A549 (cell line): ENCODE measurements around the gene CDCA3. TPM values are rescaled to one million over a fixed set of nuclear protein-coding genes. Genes with fewer than 3 reads are reported as not detected.

Experiments
- ATAC-seq, 2 experiments: fragments of 200-7000 bp in 1 of 2; fragments of >200 bp in 1 of 2; cut with Nextera tagmentation in 1 of 2; cut with Tn5 transposase in 1 of 2; 3 replicates each; pipeline versions ENCODE4 v1.8.0 to v1.9.1; 2018 to 2020; ENCODE audit warnings: mild to moderate bottlenecking in 1 of 2, moderate library complexity in 1 of 2
- CTCF ChIA-PET: fragments of 300-600 bp; sonication (Branson Sonifier 250); formaldehyde crosslinking; extraction: SDS; loops from one replicate; lab custom pipeline; 2021; ENCODE audit warnings: antibody characterized with exemption, inconsistent platforms; lab: Yijun Ruan, JAX
- POLR2A ChIA-PET: fragments of 350-600 bp; formaldehyde crosslinking; extraction: SDS; loops from one replicate; lab custom pipeline; 2021; ENCODE audit warnings: antibody characterized with exemption, inconsistent platforms; lab: Yijun Ruan, JAX
- DNase-seq, 2 experiments: peaks; one replicate each; pipeline versions ENCODE4 v3.0.0 to v3.0.0-alpha.2; 2011 to 2016; ENCODE audit warnings: low read depth in 1 of 2, low spot score in 1 of 2
- FAIRE-seq: peaks from 2 replicates; lab custom pipeline; 2011; peaks lifted over from hg19 to GRCh38; lab: Jason Lieb, UNC
- H3K27ac ChIP-seq, 2 experiments: fragments of >200 bp; sonication (Bioruptor Twin); formaldehyde crosslinking; 3 replicates each; pipeline ENCODE4 v1.5.1; 2016 to 2017
- H3K4me1 ChIP-seq: fragments of >200 bp; sonication (Bioruptor Twin); formaldehyde crosslinking; 3 replicates; pipeline ENCODE4 v1.6.1; 2016
- H3K4me2 ChIP-seq: fragments of >200 bp; sonication (Bioruptor Twin); formaldehyde crosslinking; 3 replicates; pipeline ENCODE4 v1.6.1; 2016
- H3K4me3 ChIP-seq: fragments of >200 bp; sonication (Bioruptor Twin); formaldehyde crosslinking; 3 replicates; pipeline ENCODE4 v1.5.1; 2016
- H3K9me3 ChIP-seq: fragments of >200 bp; sonication (Bioruptor Twin); formaldehyde crosslinking; 3 replicates; pipeline ENCODE4 v1.6.1; 2016
- CBX8 ChIP-seq: fragments of 200-600 bp; sonication (generic); IDR thresholded peaks from 2 replicates; pipeline ENCODE4 v1.6.1; 2016
- FOSL2 ChIP-seq, 2 experiments: fragments of 450-650 bp in 1 of 2; fragments of >200 bp in 1 of 2; sonication (Bioruptor Twin) in 1 of 2; formaldehyde crosslinking; IDR thresholded peaks; 2 replicates each; pipeline versions ENCODE4 v1.5.0 to v1.6.1; 2016 to 2020; ENCODE audit warnings: mild to moderate bottlenecking in 1 of 2, moderate library complexity in 1 of 2
- HOXA7 ChIP-seq: fragments of 250-450 bp; sonication (Bioruptor Pico); IDR thresholded peaks from 2 replicates; pipeline ENCODE4 v1.5.0; 2020; ENCODE audit warnings: mild to moderate bottlenecking, moderate library complexity
- JUN ChIP-seq, 2 experiments: fragments of >200 bp; sonication (Bioruptor Twin); formaldehyde crosslinking; IDR thresholded peaks; 2 replicates in 1 of 2; 3 replicates in 1 of 2; pipeline ENCODE4 v1.6.1; 2016 to 2017
- KDM5A ChIP-seq: fragments of 200-600 bp; sonication (generic); IDR thresholded peaks from 2 replicates; pipeline ENCODE4 v1.6.1; 2016; ENCODE audit warnings: antibody characterized with exemption, mild to moderate bottlenecking
- MAFK ChIP-seq: fragments of 450-650 bp; IDR thresholded peaks from 2 replicates; pipeline ENCODE4 v1.6.1; 2014; ENCODE audit not compliant: partially characterized antibody
- NFE2L2 ChIP-seq: fragments of 150-350 bp; conservative IDR thresholded peaks from 2 replicates; pipeline ENCODE4 v1.6.1; 2014; ENCODE audit warnings: low read length
- POLR2A ChIP-seq: IDR thresholded peaks from 2 replicates; pipeline ENCODE4 v1.6.1; 2012; ENCODE audit warnings: mild to moderate bottlenecking, low read length
- TP53 ChIP-seq: fragments of 250-450 bp; sonication (Bioruptor Pico); IDR thresholded peaks from 2 replicates; pipeline ENCODE4 v1.5.0; 2021; ENCODE audit warnings: mild to moderate bottlenecking, moderate library complexity
- ZNF302 ChIP-seq: fragments of 250-450 bp; sonication (Bioruptor Pico); IDR thresholded peaks from 2 replicates; pipeline ENCODE4 v1.9.0; 2021; ENCODE audit warnings: inconsistent platforms, mild to moderate bottlenecking, moderate library complexity
- WGBS: methylation state at CpG from one replicate; pipeline ENCODE4 v1.1.6; 2017; ENCODE audit errors: missing lambda C conversion rate; 5-methylcytosine and 5-hydroxymethylcytosine counted together
- polyA plus RNA-seq, 4 experiments: library from polyadenylated mRNA; depleted of rRNA in 3 of 4; stranded (reverse); fragments of >200 nt; fragmentation: RNase III in 1 of 4; extraction: RNeasy Plus Mini Kit Qiagen cat#74134 plus additional on column Dnase treatment in 1 of 4; gene quantifications; 2 replicates in 3 of 4; 3 replicates in 1 of 4; pipeline ENCODE4 v1.2.3, GENCODE V29; 2011 to 2017
- TF ChIP-seq, protein P1 (sequence below): fragments of 150-350 bp; IDR thresholded peaks from 2 replicates; pipeline ENCODE4 v1.6.1; 2014; ENCODE audit warnings: low read depth, mild to moderate bottlenecking, low read length
- TF ChIP-seq, protein P2 (sequence below): fragments of 200-600 bp; sonication (generic); IDR thresholded peaks from 2 replicates; pipeline ENCODE4 v1.6.1; 2016; ENCODE audit warnings: antibody characterized with exemption, mild to moderate bottlenecking, moderate library complexity
- TF ChIP-seq, protein P3 (sequence below): fragments of 450-650 bp; IDR thresholded peaks from 2 replicates; pipeline ENCODE4 v1.6.1; 2014; ENCODE audit warnings: antibody characterized with exemption

Gene CDCA3
- polyA plus RNA-seq, 2 of the 4 experiments (the other 2 are of a cell fraction) = 57.5 to 80.2 TPM

DNA sequence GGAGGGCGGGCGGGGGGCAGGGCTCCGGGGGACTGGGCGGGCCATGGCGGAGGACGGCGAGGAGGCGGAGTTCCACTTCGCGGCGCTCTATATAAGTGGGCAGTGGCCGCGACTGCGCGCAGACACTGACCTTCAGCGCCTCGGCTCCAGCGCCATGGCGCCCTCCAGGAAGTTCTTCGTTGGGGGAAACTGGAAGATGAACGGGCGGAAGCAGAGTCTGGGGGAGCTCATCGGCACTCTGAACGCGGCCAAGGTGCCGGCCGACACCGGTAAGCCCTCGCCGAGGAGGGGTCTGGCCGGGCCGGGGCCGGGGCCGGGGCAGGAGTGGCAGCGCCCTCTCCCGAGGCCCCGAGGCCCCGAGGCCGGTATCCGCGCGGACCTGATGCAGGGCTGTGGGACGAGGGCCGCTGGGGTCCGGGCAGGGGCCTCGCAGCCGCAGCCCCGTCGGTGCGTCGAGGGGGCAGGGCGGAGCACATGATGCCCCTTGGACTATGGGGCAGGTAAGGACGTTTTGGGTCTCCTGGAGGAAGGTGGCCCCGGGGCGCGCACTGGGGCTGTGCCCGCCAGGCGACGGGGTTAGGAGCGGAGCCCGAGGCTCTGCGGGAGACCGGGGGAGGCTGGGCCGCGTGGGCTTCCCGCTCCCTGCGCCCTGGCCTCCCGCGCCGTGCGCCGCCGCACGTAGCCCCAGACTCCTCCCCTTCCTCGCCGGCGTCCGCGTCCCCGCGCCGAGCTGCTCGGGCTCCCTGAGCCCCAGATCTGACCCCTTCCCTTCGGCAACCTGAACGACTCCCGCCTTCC, 16.5 kb upstream of the CDCA3 start, which contains the start of gene TPI1 (continued):
- TF ChIP-seq, protein P1, sequence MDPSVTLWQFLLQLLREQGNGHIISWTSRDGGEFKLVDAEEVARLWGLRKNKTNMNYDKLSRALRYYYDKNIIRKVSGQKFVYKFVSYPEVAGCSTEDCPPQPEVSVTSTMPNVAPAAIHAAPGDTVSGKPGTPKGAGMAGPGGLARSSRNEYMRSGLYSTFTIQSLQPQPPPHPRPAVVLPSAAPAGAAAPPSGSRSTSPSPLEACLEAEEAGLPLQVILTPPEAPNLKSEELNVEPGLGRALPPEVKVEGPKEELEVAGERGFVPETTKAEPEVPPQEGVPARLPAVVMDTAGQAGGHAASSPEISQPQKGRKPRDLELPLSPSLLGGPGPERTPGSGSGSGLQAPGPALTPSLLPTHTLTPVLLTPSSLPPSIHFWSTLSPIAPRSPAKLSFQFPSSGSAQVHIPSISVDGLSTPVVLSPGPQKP = no peak
- TF ChIP-seq KDM5A (no peak), JUN (IDR thresholded peaks at IDR 0.05) (peak; percentile 98 to 99), FOSL2 (IDR thresholded peaks at IDR 0.05) (no peak), FOSL2 (CRISPR knock-in tag; IDR thresholded peaks at IDR 0.05) (no peak), CBX8 (no peak), HOXA7 (CRISPR knock-in tag) (no peak)
- TF ChIP-seq, protein P2, sequence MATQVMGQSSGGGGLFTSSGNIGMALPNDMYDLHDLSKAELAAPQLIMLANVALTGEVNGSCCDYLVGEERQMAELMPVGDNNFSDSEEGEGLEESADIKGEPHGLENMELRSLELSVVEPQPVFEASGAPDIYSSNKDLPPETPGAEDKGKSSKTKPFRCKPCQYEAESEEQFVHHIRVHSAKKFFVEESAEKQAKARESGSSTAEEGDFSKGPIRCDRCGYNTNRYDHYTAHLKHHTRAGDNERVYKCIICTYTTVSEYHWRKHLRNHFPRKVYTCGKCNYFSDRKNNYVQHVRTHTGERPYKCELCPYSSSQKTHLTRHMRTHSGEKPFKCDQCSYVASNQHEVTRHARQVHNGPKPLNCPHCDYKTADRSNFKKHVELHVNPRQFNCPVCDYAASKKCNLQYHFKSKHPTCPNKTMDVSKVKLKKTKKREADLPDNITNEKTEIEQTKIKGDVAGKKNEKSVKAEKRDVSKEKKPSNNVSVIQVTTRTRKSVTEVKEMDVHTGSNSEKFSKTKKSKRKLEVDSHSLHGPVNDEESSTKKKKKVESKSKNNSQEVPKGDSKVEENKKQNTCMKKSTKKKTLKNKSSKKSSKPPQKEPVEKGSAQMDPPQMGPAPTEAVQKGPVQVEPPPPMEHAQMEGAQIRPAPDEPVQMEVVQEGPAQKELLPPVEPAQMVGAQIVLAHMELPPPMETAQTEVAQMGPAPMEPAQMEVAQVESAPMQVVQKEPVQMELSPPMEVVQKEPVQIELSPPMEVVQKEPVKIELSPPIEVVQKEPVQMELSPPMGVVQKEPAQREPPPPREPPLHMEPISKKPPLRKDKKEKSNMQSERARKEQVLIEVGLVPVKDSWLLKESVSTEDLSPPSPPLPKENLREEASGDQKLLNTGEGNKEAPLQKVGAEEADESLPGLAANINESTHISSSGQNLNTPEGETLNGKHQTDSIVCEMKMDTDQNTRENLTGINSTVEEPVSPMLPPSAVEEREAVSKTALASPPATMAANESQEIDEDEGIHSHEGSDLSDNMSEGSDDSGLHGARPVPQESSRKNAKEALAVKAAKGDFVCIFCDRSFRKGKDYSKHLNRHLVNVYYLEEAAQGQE = no peak
- TF ChIP-seq, all 56 proteins: peak for 9

DNA sequence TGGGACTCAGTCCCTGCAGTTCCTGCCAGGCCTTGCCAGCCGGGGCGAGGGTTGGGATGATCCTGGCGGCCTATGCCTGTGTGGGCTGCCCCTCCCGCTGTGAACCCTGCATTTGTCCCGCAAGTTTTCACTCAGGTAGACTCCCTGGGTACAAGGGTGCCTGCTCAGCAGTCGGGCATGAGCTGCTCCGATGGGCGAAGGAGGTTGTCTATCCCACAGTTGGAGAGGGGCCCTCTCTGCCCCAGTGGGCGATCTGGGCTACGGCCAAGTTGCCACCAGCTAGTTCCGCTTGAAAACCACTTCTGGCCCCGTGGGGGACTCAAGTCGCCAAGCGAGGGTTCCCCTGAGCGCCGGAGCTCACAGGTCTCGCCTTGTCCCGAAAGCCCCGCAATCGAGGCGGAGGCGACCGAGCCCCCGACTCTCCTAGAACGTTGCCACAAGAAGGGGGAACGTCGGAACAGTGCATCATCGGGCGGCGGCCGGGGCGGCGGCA, 15.9 kb upstream of the CDCA3 start:
- no peak for FAIRE-seq
- Histone ChIP-seq H3K27ac (peak overlapping the region; percentile 97 to 99), H3K9me3 (no peaks in the 10 kb centered on the region), H3K4me1 (peaks cover 41% of the 10 kb centered on the region), H3K4me3 (peak overlapping the region; percentile 100), H3K4me2 (peak overlapping the region; percentile 100)
- peak; percentile 7 to 14; a peak in 5 of 6 replicates for ATAC-seq
- WGBS = 10% methylated on average over 15 of the region's 33 CpGs
- ChIA-PET POLR2A (interaction anchor here (1.1 to 4.8 kb wide), 12 partner anchors 8 to 114 kb away, joined by 4 to 74 read pairs (median 9); partner anchors contain the start of genes C12orf57, CDCA3, MLF2 and PTMS), CTCF (interaction anchor here (1.1 to 17.9 kb wide), 10 partner anchors 10 to 78 kb away, joined by 3 to 399 read pairs (median 44); partner anchors contain the start of genes ATN1, C12orf57, CDCA3 and ENO2)
- no peak for DNase-seq
- TF ChIP-seq TP53 (CRISPR knock-in tag) (no peak), NFE2L2 (no peak), ZNF302 (CRISPR knock-in tag) (no peak), KDM5A (no peak), POLR2A (no peak), MAFK (no peak)
- TF ChIP-seq, protein P1 = no peak
- TF ChIP-seq, protein P3, sequence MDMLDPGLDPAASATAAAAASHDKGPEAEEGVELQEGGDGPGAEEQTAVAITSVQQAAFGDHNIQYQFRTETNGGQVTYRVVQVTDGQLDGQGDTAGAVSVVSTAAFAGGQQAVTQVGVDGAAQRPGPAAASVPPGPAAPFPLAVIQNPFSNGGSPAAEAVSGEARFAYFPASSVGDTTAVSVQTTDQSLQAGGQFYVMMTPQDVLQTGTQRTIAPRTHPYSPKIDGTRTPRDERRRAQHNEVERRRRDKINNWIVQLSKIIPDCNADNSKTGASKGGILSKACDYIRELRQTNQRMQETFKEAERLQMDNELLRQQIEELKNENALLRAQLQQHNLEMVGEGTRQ = no peak
